H9 (cell line): ENCODE results near the gene TM6SF1. TPM values are rescaled to one million over a fixed set of nuclear protein-coding genes. Genes with fewer than 3 reads are reported as not detected.

Source experiments
- DNase-seq: peaks from one replicate; pipeline ENCODE4 v3.0.0-alpha.2; 2017
- H2AFZ ChIP-seq: one replicate; pipeline ENCODE4 v1.6.1; 2013; ENCODE audit warnings: mild to moderate bottlenecking, low read length, control low read depth, moderate library complexity
- H2AK5ac ChIP-seq: 2 replicates; pipeline ENCODE4 v1.6.1; 2013; ENCODE audit warnings: low read length, control low read depth, mixed read lengths; ENCODE audit not compliant: insufficient read length
- H2BK120ac ChIP-seq: one replicate; pipeline ENCODE4 v1.6.1; 2013; ENCODE audit warnings: low read depth, mild to moderate bottlenecking, low read length, control low read depth, inconsistent platforms; ENCODE audit not compliant: poor library complexity, severe bottlenecking
- H2BK12ac ChIP-seq: 2 replicates; pipeline ENCODE4 v1.6.1; 2013; ENCODE audit warnings: low read length, control low read depth, mixed read lengths, low read depth; ENCODE audit not compliant: insufficient read length
- H2BK15ac ChIP-seq: 2 replicates; pipeline ENCODE4 v1.6.1; 2013; ENCODE audit warnings: low read depth, low read length, control low read depth
- H2BK20ac ChIP-seq: one replicate; pipeline ENCODE4 v1.6.1; 2013; ENCODE audit warnings: low read depth, mild to moderate bottlenecking, low read length, control low read depth, inconsistent platforms; ENCODE audit not compliant: poor library complexity, severe bottlenecking
- H2BK5ac ChIP-seq: 2 replicates; pipeline ENCODE4 v1.6.1; 2013; ENCODE audit warnings: low read length, control low read depth, mixed read lengths; ENCODE audit not compliant: insufficient read length
- H3K14ac ChIP-seq: 2 replicates; pipeline ENCODE4 v1.6.1; 2013; ENCODE audit warnings: low read length, control low read depth; ENCODE audit not compliant: insufficient read depth
- H3K18ac ChIP-seq: 2 replicates; pipeline ENCODE4 v1.6.1; 2013; ENCODE audit warnings: low read depth, mild to moderate bottlenecking, mixed read lengths, low read length, control low read depth; ENCODE audit not compliant: insufficient read length
- H3K23ac ChIP-seq: 2 replicates; pipeline ENCODE4 v1.6.1; 2013; ENCODE audit warnings: low read length, control low read depth, mixed read lengths, low read depth; ENCODE audit not compliant: insufficient read length
- H3K23me2 ChIP-seq: 2 replicates; pipeline ENCODE4 v1.6.1; 2013; ENCODE audit warnings: low read depth, mild to moderate bottlenecking, mixed read lengths, low read length, control low read depth; ENCODE audit not compliant: insufficient read length, poor library complexity, severe bottlenecking
- H3K27ac ChIP-seq: 2 replicates; pipeline ENCODE4 v1.5.1; 2013; ENCODE audit warnings: low read length, control low read depth, mixed read lengths, low read depth; ENCODE audit not compliant: insufficient read length
- H3K27me3 ChIP-seq: 2 replicates; pipeline ENCODE4 v1.6.1; 2013; ENCODE audit warnings: low read length, control low read depth, inconsistent platforms; ENCODE audit not compliant: insufficient read depth
- H3K4ac ChIP-seq: 2 replicates; pipeline ENCODE4 v1.6.1; 2013; ENCODE audit warnings: low read depth, mild to moderate bottlenecking, control low read depth, inconsistent platforms, low read length, moderate library complexity
- H3K4me1 ChIP-seq: 2 replicates; pipeline ENCODE4 v1.6.1; 2013; ENCODE audit warnings: low read length, control low read depth, inconsistent platforms; ENCODE audit not compliant: insufficient read depth
- H3K4me2 ChIP-seq: 2 replicates; pipeline ENCODE4 v1.6.1; 2013; ENCODE audit warnings: low read length, control low read depth, mixed read lengths; ENCODE audit not compliant: insufficient read length, insufficient read depth
- H3K56ac ChIP-seq: 2 replicates; pipeline ENCODE4 v1.6.1; 2013; ENCODE audit warnings: low read depth, mild to moderate bottlenecking, mixed read lengths, low read length, control low read depth; ENCODE audit not compliant: insufficient read length
- H3K79me1 ChIP-seq: 2 replicates; pipeline ENCODE4 v1.6.1; 2013; ENCODE audit warnings: low read depth, mild to moderate bottlenecking, moderate library complexity, low read length, control low read depth, inconsistent platforms; ENCODE audit not compliant: insufficient read depth, poor library complexity, severe bottlenecking
- H3K79me2 ChIP-seq: 2 replicates; pipeline ENCODE4 v1.6.1; 2013; ENCODE audit warnings: low read length, control low read depth, inconsistent platforms; ENCODE audit not compliant: insufficient read depth
- H3K9ac ChIP-seq: 2 replicates; pipeline ENCODE4 v1.6.1; 2013; ENCODE audit warnings: low read length, control low read depth, mixed read lengths; ENCODE audit not compliant: insufficient read length; ENCODE audit errors: extremely low read depth
- H3K9me3 ChIP-seq: one replicate; pipeline ENCODE4 v1.6.1; 2013; ENCODE audit warnings: low read depth, low read length, inconsistent platforms; ENCODE audit not compliant: control insufficient read depth
- H3T11ph ChIP-seq: one replicate; pipeline ENCODE4 v1.6.1; 2013; ENCODE audit warnings: mild to moderate bottlenecking, low read length, control low read depth, inconsistent platforms
- H4K20me1 ChIP-seq: one replicate; pipeline ENCODE4 v1.6.1; 2013; ENCODE audit not compliant: control insufficient read depth, insufficient read length, insufficient read depth
- H4K5ac ChIP-seq: 2 replicates; pipeline ENCODE4 v1.6.1; 2013; ENCODE audit warnings: low read depth, mild to moderate bottlenecking, mixed read lengths, low read length, control low read depth; ENCODE audit not compliant: insufficient read length
- H4K8ac ChIP-seq: replicated peaks from 2 replicates; pipeline ENCODE4 v1.6.1; 2013; ENCODE audit warnings: low read length, control low read depth, mixed read lengths, low read depth; ENCODE audit not compliant: insufficient read length
- H4K91ac ChIP-seq: 2 replicates; pipeline ENCODE4 v1.6.1; 2013; ENCODE audit warnings: low read depth, mild to moderate bottlenecking, moderate library complexity, mixed read lengths, low read length, control low read depth; ENCODE audit not compliant: insufficient read length
- H3K27ac Mint-ChIP-seq, 3 experiments: 2 replicates in 2 of 3; 3 replicates in 1 of 3; pipeline ENCODE4 v1.8.0; 2020 to 2021; ENCODE audit warnings: mixed read lengths in 3 of 3, mild to moderate bottlenecking in 1 of 3, moderate library complexity in 1 of 3
- H3K27me3 Mint-ChIP-seq: 2 replicates; pipeline ENCODE4 v1.8.0; 2021; ENCODE audit warnings: low read depth, mild to moderate bottlenecking, moderate library complexity, mixed read lengths
- H3K36me3 Mint-ChIP-seq, 3 experiments: 2 replicates in 2 of 3; 3 replicates in 1 of 3; pipeline ENCODE4 v1.8.0; 2020 to 2021; ENCODE audit warnings: low read depth in 3 of 3, mixed read lengths in 3 of 3; ENCODE audit not compliant: insufficient read depth in 1 of 3
- H3K4me1 Mint-ChIP-seq, 2 experiments: 2 replicates each; pipeline ENCODE4 v1.8.0; 2020; ENCODE audit warnings: mixed read lengths in 2 of 2
- H3K4me3 Mint-ChIP-seq, 2 experiments: 2 replicates in 1 of 2; 3 replicates in 1 of 2; pipeline ENCODE4 v1.8.0; 2020 to 2021; ENCODE audit warnings: mild to moderate bottlenecking in 2 of 2, mixed read lengths in 2 of 2, moderate library complexity in 1 of 2
- H3K9me3 Mint-ChIP-seq, 2 experiments: 2 replicates in 1 of 2; 3 replicates in 1 of 2; pipeline ENCODE4 v1.8.0; 2020; ENCODE audit warnings: mild to moderate bottlenecking in 2 of 2, mixed read lengths in 2 of 2, moderate library complexity in 1 of 2
- WGBS: extraction: QIAGEN DNeasy Blood & Tissue Kit; methylation state at CpG from one replicate; pipeline ENCODE4 v1.1.7; 2013; ENCODE audit warnings: missing lambda C conversion rate, low lambda C conversion rate, mixed read lengths; ENCODE audit not compliant: insufficient read length; ENCODE audit errors: extremely low coverage; 5-methylcytosine and 5-hydroxymethylcytosine counted together
- total RNA-seq: library from RNA; stranded (reverse); gene quantifications from 2 replicates; pipeline ENCODE4 v1.2.1, GENCODE V29; 2021
- TF ChIP-seq, protein P1 (sequence below): fragments of 200-600 bp; sonication (generic); conservative IDR thresholded peaks from 3 replicates; pipeline ENCODE4 v1.8.0; 2021; ENCODE audit warnings: antibody characterized with exemption, mild to moderate bottlenecking

The TM6SF1 gene
- total RNA-seq, 1 experiment from 2014 or later = 0.96 TPM

GRCh38 chr15:83123529-83123928 is 16.1 kb downstream of the TM6SF1 start:
- Histone ChIP-seq H3K56ac (no peak overlapping the region), H3T11ph (no peak overlapping the region), H2AFZ (no peak overlapping the region), H2BK20ac (no peak overlapping the region), H3K9ac (peak overlapping the region; percentile 5), H2BK15ac (no peak overlapping the region), H3K4me1 (no peaks in the 10 kb centered on the region), H3K27me3 (no peaks in the 10 kb centered on the region), H3K9me3 (no peaks in the 10 kb centered on the region), H3K23ac (no peak overlapping the region), H4K5ac (no peak overlapping the region), H3K79me2 (no peaks in the 10 kb centered on the region), H3K18ac (no peak overlapping the region), H3K27ac (no peak overlapping the region), H4K20me1 (no peaks in the 10 kb centered on the region), H3K4ac (no peak overlapping the region), H2BK12ac (no peak overlapping the region), H3K79me1 (no peaks in the 10 kb centered on the region), H3K14ac (no peak overlapping the region), H2BK120ac (no peak overlapping the region), H3K4me2 (no peak overlapping the region), H2AK5ac (no peak overlapping the region), H4K91ac (no peak overlapping the region), H2BK5ac (no peak overlapping the region), H3K23me2 (no peaks in the 10 kb centered on the region), H4K8ac (no peak overlapping the region)
- Mint-ChIP-seq H3K4me3 (no peak overlapping the region), H3K4me1 (peaks cover 3 to 4% of the 10 kb centered on the region in 2 experiments; a peak in 3 of 4 replicates), H3K9me3 (no peaks in the 10 kb centered on the region), H3K27ac (no peak overlapping the region), H3K36me3 (no peaks in the 10 kb centered on the region), H3K27me3 (no peaks in the 10 kb centered on the region; the same call in none of the 2 replicates)
- TF ChIP-seq, protein P1, sequence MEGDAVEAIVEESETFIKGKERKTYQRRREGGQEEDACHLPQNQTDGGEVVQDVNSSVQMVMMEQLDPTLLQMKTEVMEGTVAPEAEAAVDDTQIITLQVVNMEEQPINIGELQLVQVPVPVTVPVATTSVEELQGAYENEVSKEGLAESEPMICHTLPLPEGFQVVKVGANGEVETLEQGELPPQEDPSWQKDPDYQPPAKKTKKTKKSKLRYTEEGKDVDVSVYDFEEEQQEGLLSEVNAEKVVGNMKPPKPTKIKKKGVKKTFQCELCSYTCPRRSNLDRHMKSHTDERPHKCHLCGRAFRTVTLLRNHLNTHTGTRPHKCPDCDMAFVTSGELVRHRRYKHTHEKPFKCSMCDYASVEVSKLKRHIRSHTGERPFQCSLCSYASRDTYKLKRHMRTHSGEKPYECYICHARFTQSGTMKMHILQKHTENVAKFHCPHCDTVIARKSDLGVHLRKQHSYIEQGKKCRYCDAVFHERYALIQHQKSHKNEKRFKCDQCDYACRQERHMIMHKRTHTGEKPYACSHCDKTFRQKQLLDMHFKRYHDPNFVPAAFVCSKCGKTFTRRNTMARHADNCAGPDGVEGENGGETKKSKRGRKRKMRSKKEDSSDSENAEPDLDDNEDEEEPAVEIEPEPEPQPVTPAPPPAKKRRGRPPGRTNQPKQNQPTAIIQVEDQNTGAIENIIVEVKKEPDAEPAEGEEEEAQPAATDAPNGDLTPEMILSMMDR = no peak
- DNase-seq = no peak
- WGBS = no CpG with 5 or more reads among the region's 1 CpG
